C1 segment of cervical spinal cord (tissue), 14 donors: ENCODE data around the gene TRAPPC2.
"Not testable (repeated sequence)": the region's sequence is repeated elsewhere in the genome, so short reads cannot be mapped to it uniquely, and the experiment has no call there.

Experiments used
- DNase-seq, 14 donors: peaks; one replicate each; lab custom pipeline; 2025; lab: John Stamatoyannopoulos, UW

The TRAPPC2 gene

DNA sequence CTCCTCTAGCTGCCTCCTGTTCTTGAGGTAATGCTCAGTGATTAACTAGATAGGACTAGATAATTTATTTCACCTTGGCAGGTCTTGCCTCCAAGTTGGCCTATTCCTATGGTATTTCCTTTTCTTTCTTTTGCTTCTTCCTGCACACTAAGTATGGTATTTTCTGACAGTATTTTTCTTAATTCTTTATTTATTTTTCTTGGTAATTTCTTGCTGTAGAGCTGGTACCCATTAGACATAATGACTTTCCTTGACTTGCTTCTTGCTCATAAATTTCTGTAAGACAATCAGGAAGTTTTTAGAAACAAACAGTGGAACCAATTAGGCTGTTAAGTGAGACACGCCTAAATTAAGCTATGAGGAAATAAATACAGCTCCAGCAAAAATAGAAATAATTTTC, 36.0 kb downstream of the TRAPPC2 start:
- DNase-seq: no peak

GRCh38 chrX:13697976-13698375, 36.4 kb downstream of the TRAPPC2 start:
- DNase-seq: no peak

GRCh38 chrX:13697455-13697854, 37.0 kb downstream of the TRAPPC2 start:
- DNase-seq: no peak

GRCh38 chrX:13695601-13696115, 38.8 kb downstream of the TRAPPC2 start:
- DNase-seq: no peak

DNA sequence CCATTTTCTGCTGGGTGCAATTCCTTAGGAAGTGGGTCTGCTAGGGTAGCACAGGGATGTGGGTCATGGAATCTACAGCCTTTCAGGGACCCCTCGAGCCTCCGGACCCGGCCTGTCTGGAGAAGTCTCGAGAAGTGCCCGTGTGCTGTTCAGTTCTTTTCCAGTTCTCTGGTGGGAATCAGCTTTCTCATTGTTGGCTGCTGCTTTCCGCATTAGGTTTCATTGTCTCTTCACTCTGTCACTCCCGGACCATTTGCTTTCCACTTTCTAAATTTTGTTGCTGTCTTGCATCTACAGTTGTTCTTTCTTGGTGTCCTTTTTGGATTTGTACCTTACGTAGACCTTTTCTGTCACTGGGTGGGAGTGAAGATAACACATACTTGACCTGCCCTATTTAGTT, 39.4 kb downstream of the TRAPPC2 start:
- DNase-seq: no peak

- no peak for DNase-seq
Observed at GRCh38 chrX:13694359-13694758, 40.1 kb downstream of the TRAPPC2 start.

DNA sequence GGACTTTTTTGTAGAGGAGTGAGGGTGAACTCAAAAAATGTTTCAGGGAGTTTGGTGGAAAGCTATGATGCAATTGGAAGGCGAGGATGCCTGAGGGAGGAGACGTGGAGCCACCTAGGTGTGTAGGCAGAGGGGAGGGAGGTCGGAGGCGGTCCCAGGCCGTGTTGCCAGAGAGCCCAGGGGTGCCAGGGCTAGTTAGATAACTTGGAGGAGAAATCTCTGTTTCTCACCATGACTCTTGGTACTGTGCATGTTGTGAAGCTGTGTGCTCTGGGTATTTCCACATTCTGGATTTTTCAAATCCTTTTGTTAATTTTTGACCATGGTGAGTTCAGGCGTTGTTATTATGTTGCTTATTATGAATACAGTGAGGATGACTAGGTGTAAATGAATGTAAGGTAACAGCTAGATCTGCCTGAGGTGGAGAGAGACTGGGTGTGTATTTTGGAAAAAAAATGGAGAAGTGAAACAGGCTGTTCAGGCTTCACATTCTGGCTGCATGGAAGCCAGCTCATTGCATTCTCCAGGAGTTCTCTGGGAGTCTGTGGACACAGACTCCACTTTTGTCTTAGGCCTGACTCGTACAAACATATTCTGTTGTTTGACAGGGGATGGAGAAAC, 41.0 kb downstream of the TRAPPC2 start:
- DNase-seq: peak in 1 of 14 donors; percentile 2

DNA sequence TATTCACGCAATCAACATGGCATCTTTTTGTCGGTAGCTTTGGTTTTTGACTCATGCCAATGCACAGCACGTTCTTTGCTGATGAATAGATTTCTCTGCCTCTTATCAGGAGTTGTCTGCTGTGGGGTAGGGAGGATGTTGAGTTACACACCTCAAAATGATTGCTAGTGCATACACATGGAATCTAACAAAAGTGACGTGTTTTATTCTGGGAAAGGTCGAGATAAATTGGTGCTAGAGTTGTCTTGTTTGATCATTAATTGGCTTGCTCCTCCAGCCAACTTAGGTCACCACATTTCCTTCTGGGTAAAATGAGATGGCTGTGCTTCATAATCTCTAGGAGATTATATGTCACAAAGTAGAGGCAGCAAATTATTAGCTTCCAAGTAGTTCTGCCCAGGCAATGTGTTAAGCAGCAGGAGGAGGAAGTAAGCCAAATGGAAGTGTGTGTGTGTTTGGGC, 41.6 kb downstream of the TRAPPC2 start:
- DNase-seq: no peak

- no peak for DNase-seq
Observed at GRCh38 chrX:13691841-13692371, 42.5 kb downstream of the TRAPPC2 start.

- no peak for DNase-seq
Observed at GRCh38 chrX:13690836-13691235, 43.6 kb downstream of the TRAPPC2 start.

GRCh38 chrX:13689741-13690211, 44.6 kb downstream of the TRAPPC2 start:
- DNase-seq: no peak

- peak; percentile 3 to 83 (median 60) for DNase-seq
Observed at GRCh38 chrX:13688958-13689740, 45.3 kb downstream of the TRAPPC2 start, which contains the start of gene RAB9A. Gene RAB9A (plus strand): TSS chrX:13689128. CDS start chrX:13708747, 19,619 bp downstream.

- no peak for DNase-seq
Observed at GRCh38 chrX:13688384-13688957, 45.9 kb downstream of the TRAPPC2 start.

GRCh38 chrX:13687203-13687602, 47.2 kb downstream of the TRAPPC2 start:
- DNase-seq: no peak

DNA sequence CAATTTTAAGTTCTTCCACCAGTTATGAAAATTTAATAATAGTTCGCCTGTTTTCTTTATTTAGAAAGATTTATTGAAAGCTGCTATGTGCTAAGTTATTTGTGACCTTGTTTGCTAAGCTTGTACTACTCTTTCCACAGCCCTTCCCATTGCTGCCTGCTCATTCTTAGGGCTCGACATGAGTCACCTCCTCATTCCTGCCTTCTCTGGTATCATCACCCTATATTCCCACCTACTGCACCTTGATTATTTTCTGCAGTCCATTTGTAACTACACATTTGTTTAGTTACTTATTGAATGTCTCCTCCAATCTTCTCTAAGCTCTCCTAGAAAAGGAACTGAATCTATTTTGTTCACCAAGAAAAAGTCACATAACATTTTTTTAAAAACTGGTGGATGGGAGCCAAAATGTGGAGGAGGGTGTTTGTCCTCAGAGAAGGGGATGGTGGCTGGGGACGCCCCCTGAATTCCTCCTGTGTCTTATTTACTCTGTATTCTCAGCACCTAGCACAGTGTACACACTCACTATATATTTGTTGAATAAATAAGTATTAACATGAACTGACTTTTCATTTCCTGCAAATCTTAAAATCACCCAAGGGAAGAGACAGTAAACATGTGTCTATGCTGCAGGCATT, 49.2 kb downstream of the TRAPPC2 start:
- DNase-seq: no peak

DNA sequence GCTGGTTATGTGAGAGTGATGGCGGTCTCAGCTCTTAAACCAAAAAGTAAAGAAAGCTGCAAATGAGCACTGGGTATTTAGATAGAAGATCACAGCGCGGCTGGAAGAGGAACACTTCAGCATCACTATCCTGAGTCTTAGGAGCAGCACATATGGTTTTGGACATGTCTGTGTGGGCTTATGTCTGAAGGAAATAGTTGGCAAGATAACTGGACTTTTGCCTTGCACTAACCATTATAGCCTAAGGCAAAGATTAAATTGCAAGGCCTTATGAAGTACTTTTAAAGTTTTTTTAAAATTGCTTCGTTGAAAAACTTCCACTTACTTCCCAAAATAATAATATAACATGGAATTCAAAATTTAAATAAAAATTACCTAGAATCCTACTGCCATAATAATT, 50.1 kb downstream of the TRAPPC2 start:
- DNase-seq: no peak

DNA sequence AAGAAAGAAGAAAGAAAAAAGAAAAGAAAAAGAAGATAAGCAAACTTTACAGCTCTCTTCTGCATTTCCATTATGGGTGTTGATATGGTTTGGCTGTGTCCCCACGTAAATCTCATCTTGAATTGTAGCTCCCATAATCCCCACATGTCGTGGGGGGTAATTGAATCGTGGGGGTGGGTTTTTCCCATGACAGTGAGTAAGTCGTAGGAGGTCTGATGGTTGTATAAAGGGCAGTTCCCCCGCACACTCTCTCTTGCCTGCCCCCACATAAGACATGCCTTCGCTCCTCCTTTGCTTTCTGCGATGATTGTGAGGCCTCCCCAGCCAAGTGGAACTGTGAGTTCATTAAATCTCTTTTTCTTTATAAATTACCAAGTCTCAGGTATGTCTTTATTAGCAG, 52.8 kb downstream of the TRAPPC2 start:
- no peak for DNase-seq

DNA sequence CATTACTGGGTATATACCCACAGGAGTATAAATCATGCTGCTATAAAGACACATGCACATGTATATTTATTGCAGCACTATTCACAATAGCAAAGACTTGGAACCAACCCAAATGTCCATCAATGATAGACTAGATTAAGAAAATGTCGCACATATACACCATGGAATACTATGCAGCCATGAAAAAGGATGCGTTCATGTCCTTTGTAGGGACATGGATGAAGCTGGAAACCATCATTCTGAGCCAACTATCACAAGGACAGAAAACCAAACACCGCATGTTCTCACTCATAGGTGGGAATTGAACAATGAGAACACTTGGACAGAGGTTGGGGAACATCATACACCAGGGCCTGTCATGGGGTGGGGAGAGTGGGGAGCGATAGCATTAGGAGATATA, 54.7 kb downstream of the TRAPPC2 start:
- not testable (repeated sequence) for DNase-seq

- no peak for DNase-seq
Observed at GRCh38 chrX:13676885-13677284, 57.5 kb downstream of the TRAPPC2 start.

GRCh38 chrX:13673016-13673415, 61.4 kb downstream of the TRAPPC2 start:
- no peak for DNase-seq

- no peak for DNase-seq
Observed at GRCh38 chrX:13670197-13670596, 64.2 kb downstream of the TRAPPC2 start.

DNA sequence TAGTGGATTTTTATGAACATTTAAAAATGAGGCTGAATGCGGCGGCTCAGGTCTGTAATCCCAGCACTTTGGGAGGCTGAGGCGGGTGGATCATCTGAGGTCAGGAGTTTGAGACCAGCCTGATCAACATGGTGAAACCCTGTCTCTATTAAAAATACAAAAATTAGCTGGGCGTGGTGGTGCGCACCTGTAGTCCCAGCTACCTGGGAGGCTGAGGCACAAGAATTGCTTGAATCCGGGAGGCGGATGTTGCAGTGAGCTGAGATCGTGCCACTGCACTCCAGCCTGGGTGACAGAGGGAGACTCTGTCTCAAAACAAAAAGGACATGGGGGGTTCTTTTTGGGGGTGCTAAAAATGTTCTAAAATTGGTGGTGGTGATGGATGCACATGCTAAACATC, 64.7 kb downstream of the TRAPPC2 start:
- DNase-seq: not testable (repeated sequence)
